Mesenchymal stem cell (in vitro differentiated cells and primary cell): ENCODE data around the gene CHD9. TPM values are rescaled to one million over a fixed set of nuclear protein-coding genes. Genes with fewer than 3 reads are reported as not detected.

Experiments used
- DNase-seq: peaks from one replicate; pipeline ENCODE4 v3.0.0-alpha.2; 2013
- H2AFZ ChIP-seq: one replicate; pipeline ENCODE4 v1.6.1; 2013; ENCODE audit warnings: low read depth, mild to moderate bottlenecking, control low read depth, inconsistent platforms, low read length, moderate library complexity
- H2AK5ac ChIP-seq: 2 replicates; pipeline ENCODE4 v1.6.1; 2013; ENCODE audit warnings: low read length, moderate library complexity, mild to moderate bottlenecking, inconsistent platforms; ENCODE audit not compliant: severe bottlenecking
- H2BK120ac ChIP-seq: one replicate; pipeline ENCODE4 v1.6.1; 2013; ENCODE audit warnings: low read depth, mild to moderate bottlenecking, inconsistent platforms, low read length, moderate library complexity
- H2BK12ac ChIP-seq, 2 experiments: one replicate each; pipeline ENCODE4 v1.6.1; 2013; ENCODE audit warnings: inconsistent platforms in 2 of 2, low read length in 2 of 2, mild to moderate bottlenecking in 2 of 2, moderate library complexity in 2 of 2, control low read depth in 1 of 2
- H2BK15ac ChIP-seq: one replicate; pipeline ENCODE4 v1.6.1; 2013; ENCODE audit warnings: mild to moderate bottlenecking, low read depth, inconsistent platforms; ENCODE audit not compliant: poor library complexity, severe bottlenecking
- H2BK5ac ChIP-seq: 2 replicates; pipeline ENCODE4 v1.6.1; 2013; ENCODE audit warnings: low read depth, mild to moderate bottlenecking, low read length, control low read depth, inconsistent platforms; ENCODE audit not compliant: poor library complexity, severe bottlenecking
- H3K14ac ChIP-seq, 2 experiments: one replicate each; pipeline ENCODE4 v1.6.1; 2013; ENCODE audit warnings: inconsistent platforms in 2 of 2, low read length in 2 of 2, control low read depth in 1 of 2, mild to moderate bottlenecking in 1 of 2, moderate library complexity in 1 of 2
- H3K18ac ChIP-seq, 2 experiments: one replicate each; pipeline ENCODE4 v1.6.1; 2013; ENCODE audit warnings: inconsistent platforms in 2 of 2, low read length in 2 of 2, control low read depth in 1 of 2, low read depth in 1 of 2, mild to moderate bottlenecking in 1 of 2
- H3K23ac ChIP-seq, 2 experiments: one replicate each; pipeline ENCODE4 v1.6.1; 2013; ENCODE audit warnings: inconsistent platforms in 2 of 2, low read length in 2 of 2, mild to moderate bottlenecking in 2 of 2, moderate library complexity in 2 of 2, control low read depth in 1 of 2
- H3K27ac ChIP-seq: 2 replicates; pipeline ENCODE4 v1.5.1; 2013; ENCODE audit warnings: mild to moderate bottlenecking, moderate library complexity, low read length, control low read depth, inconsistent platforms; ENCODE audit not compliant: poor library complexity, severe bottlenecking
- H3K27me3 ChIP-seq, 2 experiments: 2 replicates each; pipeline versions ENCODE4 v1.6.1 to v1.7.0; 2013; ENCODE audit warnings: low read length in 2 of 2, mild to moderate bottlenecking in 2 of 2, moderate library complexity in 2 of 2, control low read depth in 1 of 2, inconsistent platforms in 1 of 2; ENCODE audit not compliant: control insufficient read depth in 1 of 2, insufficient read depth in 1 of 2
- H3K36me3 ChIP-seq, 2 experiments: 2 replicates each; pipeline versions ENCODE4 v1.6.1 to v1.7.0; 2013; ENCODE audit warnings: low read length in 2 of 2, control low read depth in 1 of 2, inconsistent platforms in 1 of 2, low read depth in 1 of 2, mild to moderate bottlenecking in 1 of 2; ENCODE audit not compliant: insufficient read depth in 2 of 2, control insufficient read depth in 1 of 2
- H3K4ac ChIP-seq, 2 experiments: one replicate each; pipeline ENCODE4 v1.6.1; 2013; ENCODE audit warnings: inconsistent platforms in 2 of 2, low read length in 2 of 2, mild to moderate bottlenecking in 2 of 2, moderate library complexity in 2 of 2, control low read depth in 1 of 2, low read depth in 1 of 2
- H3K4me1 ChIP-seq: 2 replicates; pipeline ENCODE4 v1.6.1; 2013; ENCODE audit warnings: low read depth, low read length, control low read depth; ENCODE audit not compliant: control insufficient read depth, insufficient read depth
- H3K4me2 ChIP-seq: 2 replicates; pipeline ENCODE4 v1.6.1; 2013; ENCODE audit warnings: low read length, mild to moderate bottlenecking, inconsistent platforms; ENCODE audit not compliant: poor library complexity, severe bottlenecking
- H3K4me3 ChIP-seq, 2 experiments: 2 replicates each; pipeline versions ENCODE4 v1.5.1 to v1.7.0; 2013; ENCODE audit warnings: low read length in 2 of 2, mild to moderate bottlenecking in 2 of 2, control low read depth in 1 of 2, low read depth in 1 of 2; ENCODE audit not compliant: insufficient read depth in 1 of 2
- H3K79me1 ChIP-seq: replicated peaks from 2 replicates; pipeline ENCODE4 v1.6.1; 2013; ENCODE audit warnings: mild to moderate bottlenecking, control low read depth, low read length, inconsistent platforms; ENCODE audit not compliant: poor library complexity, severe bottlenecking
- H3K9ac ChIP-seq: 2 replicates; pipeline ENCODE4 v1.7.0; 2013; ENCODE audit warnings: mild to moderate bottlenecking, low read length, moderate library complexity
- H3K9me3 ChIP-seq: 2 replicates; pipeline ENCODE4 v1.7.0; 2013; ENCODE audit warnings: mild to moderate bottlenecking, low read length; ENCODE audit not compliant: control insufficient read depth
- H4K8ac ChIP-seq: one replicate; pipeline ENCODE4 v1.6.1; 2013; ENCODE audit warnings: inconsistent platforms, mild to moderate bottlenecking, low read length, moderate library complexity
- H4K91ac ChIP-seq: one replicate; pipeline ENCODE4 v1.6.1; 2013; ENCODE audit warnings: mild to moderate bottlenecking, low read length, inconsistent platforms
- WGBS: methylation state at CpG from one replicate; pipeline ENCODE4 v1.1.7; 2013; ENCODE audit warnings: mixed read lengths; 5-methylcytosine and 5-hydroxymethylcytosine counted together
- small RNA-seq: library from polyadenylated mRNA; stranded (forward); fragments of <200 nt; extraction: miRNeasy Mini kit (QIAGEN cat#:217004); gene quantifications from one replicate; pipeline ENCODE3, GENCODE V24; 2013; ENCODE audit warnings: low read depth

CHD9 gene

DNA sequence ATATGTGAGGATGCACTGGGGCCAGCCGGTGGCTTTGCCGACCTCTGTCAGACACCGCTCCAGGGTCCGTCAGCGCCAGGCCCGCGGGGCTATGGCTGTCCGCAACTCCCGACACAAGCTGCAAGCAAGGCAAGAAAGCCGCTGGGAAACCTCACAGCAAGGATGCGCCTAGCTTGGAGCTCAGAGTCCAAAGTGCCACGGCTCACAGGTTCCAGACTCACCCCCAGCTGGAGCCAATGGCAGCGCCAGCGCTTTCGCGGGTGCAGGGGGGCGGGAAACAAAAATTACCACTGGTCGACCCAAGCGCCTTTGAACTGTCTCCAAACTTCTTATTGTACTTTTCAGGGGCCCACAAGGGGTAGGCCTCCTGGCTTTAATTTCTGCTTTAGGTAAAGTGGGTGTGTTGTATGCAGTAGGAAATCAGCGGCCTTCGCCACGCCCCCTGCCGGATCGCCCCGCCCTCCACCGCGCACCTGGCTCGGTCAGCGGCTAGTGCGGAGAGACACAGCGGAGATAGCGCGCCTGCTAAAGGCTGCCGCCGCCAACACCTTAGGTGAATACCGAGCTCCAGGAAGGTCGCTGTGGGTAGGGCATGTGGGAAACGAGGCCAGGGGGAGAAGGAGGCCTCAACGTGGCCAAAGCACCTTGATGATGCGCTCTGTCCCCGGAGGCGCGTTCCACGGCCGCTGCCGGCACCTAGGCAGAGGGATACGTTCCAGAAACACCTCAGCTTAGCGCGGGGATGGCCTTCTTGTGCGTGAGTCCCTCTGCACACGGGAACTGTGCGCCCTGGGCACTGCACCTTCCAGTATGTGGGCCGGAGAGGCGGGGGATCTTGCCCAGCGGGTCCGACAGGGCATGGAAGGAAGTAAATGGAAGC lies 318.4 kb downstream of the CHD9 start:
- H3K9ac ChIP-seq = no peak overlapping the region
- no peak for DNase-seq
- no peak overlapping the region for H2BK12ac ChIP-seq
- H3K14ac ChIP-seq = no peak overlapping the region
- H2AK5ac ChIP-seq = no peak overlapping the region
- H3K27ac ChIP-seq = no peak overlapping the region
- 93% methylated on average over 55 of the region's 56 CpGs for WGBS
- H3K18ac ChIP-seq = no peak overlapping the region
- no peaks in the 10 kb centered on the region for H3K36me3 ChIP-seq
- no peak overlapping the region for H2BK15ac ChIP-seq
- H4K91ac ChIP-seq = no peak overlapping the region
- no peak overlapping the region for H2BK5ac ChIP-seq
- H3K27me3 ChIP-seq = peaks cover 4 to 41% of the 10 kb centered on the region in 2 experiments
- no peaks in the 10 kb centered on the region for H3K4me1 ChIP-seq
- H3K4me2 ChIP-seq = no peak overlapping the region
- no peak overlapping the region for H2AFZ ChIP-seq
- H3K4ac ChIP-seq = no peak overlapping the region
- no peaks in the 10 kb centered on the region for H3K79me1 ChIP-seq
- H3K23ac ChIP-seq = no peak overlapping the region
- H3K9me3 ChIP-seq = no peaks in the 10 kb centered on the region
- no peak overlapping the region for H2BK120ac ChIP-seq
- H4K8ac ChIP-seq = no peak overlapping the region
- H3K4me3 ChIP-seq = peak overlapping the region in 1 of 2 experiments; percentile 56

GRCh38 chr16:53374800-53375199 lies 320.0 kb downstream of the CHD9 start:
- H3K36me3 ChIP-seq = no peaks in the 10 kb centered on the region
- H3K9me3 ChIP-seq = no peaks in the 10 kb centered on the region
- H3K4me2 ChIP-seq = no peak overlapping the region
- no peak overlapping the region for H3K23ac ChIP-seq
- H4K8ac ChIP-seq = no peak overlapping the region
- H3K79me1 ChIP-seq = no peaks in the 10 kb centered on the region
- no peak overlapping the region for H2BK5ac ChIP-seq
- H3K9ac ChIP-seq = no peak overlapping the region
- no peaks in the 10 kb centered on the region for H3K4me1 ChIP-seq
- no peak overlapping the region for H2AFZ ChIP-seq
- peaks cover 4 to 39% of the 10 kb centered on the region in 2 experiments for H3K27me3 ChIP-seq
- no peak overlapping the region for H2BK12ac ChIP-seq
- no peak overlapping the region for H3K27ac ChIP-seq
- H3K4me3 ChIP-seq = no peak overlapping the region
- no peak overlapping the region for H3K4ac ChIP-seq
- DNase-seq = no peak
- no peak overlapping the region for H4K91ac ChIP-seq
- no peak overlapping the region for H3K14ac ChIP-seq
- H2BK120ac ChIP-seq = no peak overlapping the region
- no peak overlapping the region for H2BK15ac ChIP-seq
- no peak overlapping the region for H2AK5ac ChIP-seq
- 89% methylated on average over 5 of the region's 5 CpGs for WGBS
- H3K18ac ChIP-seq = no peak overlapping the region

GRCh38 chr16:53378138-53378537 lies 323.3 kb downstream of the CHD9 start:
- no peak overlapping the region for H2BK120ac ChIP-seq
- no peak overlapping the region for H3K27ac ChIP-seq
- peaks cover 4% of the 10 kb centered on the region for H3K9me3 ChIP-seq
- H2BK15ac ChIP-seq = no peak overlapping the region
- H4K91ac ChIP-seq = no peak overlapping the region
- H2AFZ ChIP-seq = no peak overlapping the region
- H3K36me3 ChIP-seq = no peaks in the 10 kb centered on the region
- H3K4ac ChIP-seq = no peak overlapping the region
- H3K4me1 ChIP-seq = no peaks in the 10 kb centered on the region
- H2AK5ac ChIP-seq = no peak overlapping the region
- H2BK12ac ChIP-seq = no peak overlapping the region
- no peak overlapping the region for H2BK5ac ChIP-seq
- no peak overlapping the region for H4K8ac ChIP-seq
- no peak for DNase-seq
- no peak overlapping the region for H3K9ac ChIP-seq
- H3K14ac ChIP-seq = no peak overlapping the region
- H3K4me3 ChIP-seq = no peak overlapping the region
- H3K18ac ChIP-seq = no peak overlapping the region
- H3K27me3 ChIP-seq = peaks cover 0 to 13% of the 10 kb centered on the region in 2 experiments
- H3K79me1 ChIP-seq = no peaks in the 10 kb centered on the region
- no peak overlapping the region for H3K4me2 ChIP-seq
- H3K23ac ChIP-seq = no peak overlapping the region
- 43% methylated on average over 4 of the region's 5 CpGs for WGBS

Small RNA genes within 50 kb of the gene (small RNA-seq; reads per million reads assigned to genes)
- not detected for gene RF01210
- not detected for gene RNA5SP427
